ENCODE results near the gene SPSB3. TPM values are rescaled to one million over a fixed set of nuclear protein-coding genes. Genes with fewer than 3 reads are reported as not detected.

Gene SPSB3
- total RNA-seq, 2 donors from 2014 or later: 95.9 to 97.8 TPM

GRCh38 chr16:1816396-1817275 is 34.3 kb upstream of the SPSB3 start:
- Histone ChIP-seq H3K27ac (no peak overlapping the region), H3K9me3 (no peaks in the 10 kb centered on the region), H3K4me3 (no peak overlapping the region), H3K36me3 (replicated peaks in 1 of 2; ENCODE audit: insufficient read depth in 1 of 2, low read depth in 2 of 2) (peaks cover 0 to 8% of the 10 kb centered on the region in 2 donors), H3K4me1 (peaks cover 10% of the 10 kb centered on the region), H3K27me3 (no peaks in the 10 kb centered on the region)
- ATAC-seq (no peak), DNase-seq (no peak)
- intact Hi-C loops (cut with DNase I): no loop called here
- no peak for TF ChIP-seq CTCF (IDR thresholded peaks at IDR 0.05)
- TF ChIP-seq POLR2A (IDR thresholded peaks at IDR 0.05): no peak
- 87 to 92% methylated on average over 25 to 39 of the region's 40 CpGs for WGBS, 2 donors

- no peak for DNase-seq
Measured at GRCh38 chr16:1815461-1815860, 33.1 kb upstream of the SPSB3 start.

DNA sequence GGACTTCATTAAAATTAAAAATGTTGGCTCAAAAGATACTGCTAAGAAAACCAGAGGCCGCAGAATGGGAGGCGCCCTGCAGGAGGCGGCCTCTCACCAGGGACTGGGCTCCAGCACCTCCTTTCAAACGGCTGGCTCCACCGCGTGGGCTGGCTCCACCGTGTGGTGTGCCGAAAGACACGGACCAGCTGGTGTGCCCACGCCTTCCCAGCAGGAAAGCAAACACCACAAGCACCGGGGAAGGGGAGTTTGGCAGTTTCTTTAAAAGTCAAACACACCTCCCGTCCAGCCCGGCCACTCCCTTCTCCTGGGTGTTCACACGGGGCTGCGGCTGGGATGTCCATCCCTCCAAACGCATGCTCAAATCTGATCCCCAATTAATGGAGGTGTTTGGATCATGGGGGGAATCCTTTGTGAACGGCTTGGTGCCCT is 30.4 kb upstream of the SPSB3 start:
- peaks cover 10% of the 10 kb centered on the region for H3K4me1 ChIP-seq
- peak; percentile 48 to 88 (median 75) for TF ChIP-seq CTCF (IDR thresholded peaks at IDR 0.05)
- no peak for TF ChIP-seq POLR2A (IDR thresholded peaks at IDR 0.05)
- 6 to 15% methylated on average over 10 to 17 of the region's 17 CpGs for WGBS, 2 donors
- H3K36me3 ChIP-seq (replicated peaks in 1 of 2; ENCODE audit: insufficient read depth in 1 of 2, low read depth in 2 of 2): peaks cover 0 to 19% of the 10 kb centered on the region in 2 donors
- ATAC-seq: peak; percentile 91
- H3K4me3 ChIP-seq: no peak overlapping the region
- no peaks in the 10 kb centered on the region for H3K27me3 ChIP-seq
- peak overlapping the region in 1 of 4 donors; percentile 53 for H3K27ac ChIP-seq
- DNase-seq: peak; percentile 78 to 88 (median 86)
- intact Hi-C loops (cut with DNase I): no loop called here
- no peaks in the 10 kb centered on the region for H3K9me3 ChIP-seq

More at GRCh38 chr16:1815461-1815860, 33.1 kb upstream of the SPSB3 start:
- H3K36me3 ChIP-seq (replicated peaks in 1 of 2; ENCODE audit: insufficient read depth in 1 of 2, low read depth in 2 of 2): peaks cover 0 to 8% of the 10 kb centered on the region in 2 donors
- whole genome bisulfite sequencing, 2 donors: 84 to 93% methylated on average over 11 of the region's 11 CpGs
- no peaks in the 10 kb centered on the region for H3K27me3 ChIP-seq
- ATAC-seq: no peak
- no peak overlapping the region for H3K27ac ChIP-seq
- no peak overlapping the region for H3K4me3 ChIP-seq
- intact Hi-C loops (cut with DNase I): no loop called here
- peaks cover 10% of the 10 kb centered on the region for H3K4me1 ChIP-seq
- TF ChIP-seq CTCF (IDR thresholded peaks at IDR 0.05) (no peak), POLR2A (IDR thresholded peaks at IDR 0.05) (no peak)
- no peaks in the 10 kb centered on the region for H3K9me3 ChIP-seq

GRCh38 chr16:1810536-1810935 is 28.2 kb upstream of the SPSB3 start:
- Histone ChIP-seq H3K9me3 (no peaks in the 10 kb centered on the region), H3K27me3 (no peaks in the 10 kb centered on the region), H3K4me3 (no peak overlapping the region), H3K36me3 (replicated peaks in 1 of 2; ENCODE audit: insufficient read depth in 1 of 2, low read depth in 2 of 2) (peaks cover 0 to 13% of the 10 kb centered on the region in 2 donors), H3K27ac (no peak overlapping the region), H3K4me1 (peaks cover 10% of the 10 kb centered on the region)
- DNase-seq: no peak
- ATAC-seq: no peak
- TF ChIP-seq POLR2A (IDR thresholded peaks at IDR 0.05) (no peak), CTCF (IDR thresholded peaks at IDR 0.05) (no peak)
- 88 to 93% methylated on average over 15 to 16 of the region's 16 CpGs for WGBS, 2 donors
- intact Hi-C loops (cut with DNase I): no loop called here
